ENCODE results near the gene SLC49A3. TPM values are rescaled to one million over a fixed set of nuclear protein-coding genes. Genes with fewer than 3 reads are reported as not detected.

Gene SLC49A3
- total and polyA plus RNA-seq, 2 of the 13 experiments (the other 11 are each of a cell fraction or from before 2014, with no cell fraction given), result 0.07 to 0.17 TPM

- TF ChIP-seq MLX (CRISPR knock-in tag; IDR thresholded peaks at IDR 0.05) (no peak), ZBTB7B (CRISPR knock-in tag; IDR thresholded peaks at IDR 0.05) (no peak), ZBTB44 (CRISPR knock-in tag; IDR thresholded peaks at IDR 0.05) (no peak), ZNF460 (CRISPR knock-in tag; IDR thresholded peaks at IDR 0.05; ENCODE audit: borderline replicate concordance) (no peak), E2F2 (CRISPR knock-in tag; IDR thresholded peaks at IDR 0.05; ENCODE audit: borderline replicate concordance) (no peak), NCOR1 (IDR thresholded peaks at IDR 0.05; ENCODE audit: borderline replicate concordance, low read length) (no peak), ZFX (CRISPR knock-in tag; IDR thresholded peaks at IDR 0.05; ENCODE audit: low read depth) (peak; percentile 70; the same call in 1 of the 2 replicates), STAG1 (CRISPR knock-in tag; IDR thresholded peaks at IDR 0.05) (peak; percentile 83), CCDC6 (CRISPR knock-in tag; IDR thresholded peaks at IDR 0.05) (no peak), HMGXB4 (CRISPR knock-in tag; IDR thresholded peaks at IDR 0.05; ENCODE audit: borderline replicate concordance in 1 of 2, low read depth in 1 of 2) (0 out of 4 replicates have a peak, but pooled peaks of 1 of the 2 experiments have one; percentile 48), PTBP1 (IDR thresholded peaks at IDR 0.05; ENCODE audit: low read depth, low read length, poor library complexity, severe bottlenecking) (no peak), RNF219 (CRISPR knock-in tag; IDR thresholded peaks at IDR 0.05) (no peak), ZSCAN30 (CRISPR knock-in tag; IDR thresholded peaks at IDR 0.05) (no peak), ZNF274 (CRISPR knock-in tag; IDR thresholded peaks at IDR 0.05) (0 out of 2 replicates have a peak, but pooled peaks have one; percentile 32), ZNF687 (CRISPR knock-in tag; IDR thresholded peaks at IDR 0.05) (peak; percentile 75), SKI (IDR thresholded peaks at IDR 0.05; ENCODE audit: partially characterized antibody) (no peak), HMG20A (CRISPR knock-in tag; IDR thresholded peaks at IDR 0.05; ENCODE audit: borderline replicate concordance) (no peak)
Observed at GRCh38 chr4:700587-701264, 11.8 kb upstream of the SLC49A3 start (continued).
